SK-N-SH (cell line): ENCODE data around the gene OXCT1.

Source experiments
- CTCF ChIP-seq: fragments of 200-600 bp; sonication (generic); IDR thresholded peaks from 2 replicates; pipeline ENCODE4 v1.6.1; 2017; ENCODE audit warnings: antibody characterized with exemption, mild to moderate bottlenecking, moderate library complexity
- FOXJ3 ChIP-seq: sonication (generic); formaldehyde crosslinking; IDR thresholded peaks from 2 replicates; pipeline ENCODE4 v1.5.1; 2020; ENCODE audit warnings: mild to moderate bottlenecking, missing genetic modification reagents
- JUND ChIP-seq: IDR thresholded peaks from 2 replicates; pipeline ENCODE4 v1.4.0; 2012
- MXI1 ChIP-seq: IDR thresholded peaks from 2 replicates; pipeline ENCODE4 v1.6.1; 2012; ENCODE audit warnings: mild to moderate bottlenecking, low read depth, low read length, improper control_type of control experiment

DNA sequence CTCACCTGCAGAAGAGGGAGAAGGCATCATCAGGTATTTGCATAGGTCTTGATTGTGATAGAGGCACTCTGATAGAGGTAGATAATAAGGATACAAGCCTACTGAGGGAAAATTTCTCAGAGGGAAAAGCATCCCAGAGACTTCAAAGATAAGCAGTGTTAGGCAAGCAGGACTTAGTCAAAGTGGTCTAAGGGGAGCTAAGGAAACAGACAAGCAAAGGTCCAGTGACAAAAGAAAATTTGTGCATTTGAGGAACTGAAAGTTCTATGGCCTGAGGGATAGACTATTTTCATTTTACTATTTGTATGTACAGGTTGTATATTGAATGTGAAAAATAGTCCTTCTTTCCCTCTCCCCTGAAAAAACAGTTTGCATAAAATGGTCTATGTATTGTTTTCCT is 27.4 kb downstream of the OXCT1 start:
- no peak for TF ChIP-seq FOXJ3 (CRISPR knock-in tag)
- TF ChIP-seq JUND: no peak
- no peak for TF ChIP-seq CTCF
- TF ChIP-seq MXI1: no peak
